ENCODE data around the gene IL2RG. TPM values are rescaled to one million over a fixed set of nuclear protein-coding genes. Genes with fewer than 3 reads are reported as not detected.
A peak's percentile ranks its signal among the peaks of the same experiment; 100 is the strongest.

IL2RG gene
- total RNA-seq, 2 experiments from 2014 or later, result 278 to 342 TPM

GRCh38 chrX:71070531-71070930 is 40.8 kb downstream of the IL2RG start:
- no peak overlapping the region for H3K4me3 Mint-ChIP-seq
- CTCF ChIA-PET, result no interaction called here
- intact Hi-C loops (cut with DNase I, micrococcal nuclease), result no loop called here

DNA sequence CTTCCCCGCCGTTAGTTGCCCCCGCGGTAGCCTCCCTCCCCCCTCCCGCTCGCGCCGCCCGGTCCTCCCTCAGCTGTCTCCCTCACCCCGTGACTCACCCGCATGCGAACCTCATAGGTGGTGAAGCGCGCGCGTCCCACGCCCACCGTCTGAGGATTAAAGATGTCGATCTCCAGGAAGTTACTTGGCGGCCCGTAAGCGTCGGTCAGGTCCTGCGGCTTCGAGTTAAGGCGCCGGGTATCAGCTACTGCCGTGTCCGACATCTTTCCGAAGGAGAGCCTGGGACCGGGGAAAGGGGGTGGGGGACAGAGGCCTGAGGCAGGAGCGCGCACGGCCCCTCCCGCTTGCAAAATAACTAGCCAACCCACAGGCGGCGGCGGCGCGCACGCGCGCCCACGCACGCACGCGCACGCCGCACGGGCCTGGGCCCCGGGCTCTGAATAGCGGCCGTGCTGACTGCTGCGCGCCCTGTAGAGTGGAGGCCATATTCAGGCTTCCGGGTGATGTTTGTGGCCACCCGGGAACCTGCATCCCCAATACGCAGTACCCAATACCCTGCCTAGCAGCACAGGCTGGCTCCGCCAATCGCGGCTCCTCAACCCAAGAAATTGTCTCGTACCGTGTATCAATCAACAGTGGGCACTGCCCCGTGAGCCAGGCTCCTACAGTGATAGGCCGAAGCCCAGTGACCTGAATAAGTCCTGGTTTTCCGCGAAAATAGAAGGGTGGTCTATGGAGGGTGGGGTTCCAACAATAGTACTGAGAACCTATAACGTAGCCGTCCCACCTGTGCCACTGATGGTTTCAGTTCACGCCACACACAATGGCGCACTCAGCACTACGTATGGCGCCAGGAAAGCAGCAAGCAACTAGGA is 43.1 kb downstream of the IL2RG start, which contains the start of gene SNX12:
TSS of gene SNX12 (minus strand) at position 291 of the 875 bp plus-strand sequence. CDS start at position 263, 28 bp downstream.
- POLR2A ChIA-PET, result interaction anchor here (1.0 to 1.1 kb wide), 2 partner anchors 50 to 114 kb away, joined by 3 to 6 read pairs; partner anchors contain the start of gene MED12
- Mint-ChIP-seq H3K4me1 (peaks cover 17% of the 10 kb centered on the region), H3K4me3 (peak within 1 kb of the TSS; percentile 91), H3K27me3 (no peaks in the 10 kb centered on the region), H3K9me3 (ENCODE audit: low read depth) (no peaks in the 10 kb centered on the region), H3K36me3 (ENCODE audit: low read depth) (peaks cover 12% of the 10 kb centered on the region), H3K27ac (peak within 1 kb of the TSS; percentile 93)
- CTCF ChIA-PET, result no interaction called here
- peak; percentile 93 for ATAC-seq
- DNase-seq, result peak; percentile 92
- intact Hi-C loops (cut with DNase I, micrococcal nuclease), result loop anchor here (1.0 to 5.0 kb wide), 10 partner anchors 27 to 297 kb away; partner anchors contain the start of genes MED12 (in 2 of the 2), NONO (in 2 of the 2), FOXO4 (in 1 of the 2) and ZMYM3 (in 1 of the 2)

More at GRCh38 chrX:71070531-71070930, 40.8 kb downstream of the IL2RG start:
- no peak for DNase-seq
- peaks cover 3% of the 10 kb centered on the region for H3K27me3 Mint-ChIP-seq
- no peaks in the 10 kb centered on the region for H3K9me3 Mint-ChIP-seq (ENCODE audit: low read depth)
- ATAC-seq, result no peak
- H3K36me3 Mint-ChIP-seq (ENCODE audit: low read depth), result peaks cover 6% of the 10 kb centered on the region
- H3K27ac Mint-ChIP-seq, result no peak overlapping the region
- POLR2A ChIA-PET, result no interaction called here
- H3K4me1 Mint-ChIP-seq, result peaks cover 10% of the 10 kb centered on the region

GRCh38 chrX:71067712-71068043 is 43.7 kb downstream of the IL2RG start:
- Mint-ChIP-seq H3K4me3 (peak overlapping the region; percentile 91), H3K4me1 (peaks cover 17% of the 10 kb centered on the region), H3K36me3 (ENCODE audit: low read depth) (peaks cover 15% of the 10 kb centered on the region), H3K9me3 (ENCODE audit: low read depth) (no peaks in the 10 kb centered on the region), H3K27ac (peak overlapping the region; percentile 93), H3K27me3 (no peaks in the 10 kb centered on the region)
- DNase-seq, result no peak
- intact Hi-C loops (cut with DNase I, micrococcal nuclease), result loop anchor here (1.0 to 5.0 kb wide), 10 partner anchors 28 to 298 kb away; partner anchors contain the start of genes MED12 (in 2 of the 2), NONO (in 2 of the 2), FOXO4 (in 1 of the 2) and ZMYM3 (in 1 of the 2)
- ATAC-seq, result no peak
- ChIA-PET CTCF (no interaction called here), POLR2A (interaction anchor here (1.0 to 1.1 kb wide), 2 partner anchors 51 to 115 kb away, joined by 3 to 6 read pairs; partner anchors contain the start of gene MED12)

DNA sequence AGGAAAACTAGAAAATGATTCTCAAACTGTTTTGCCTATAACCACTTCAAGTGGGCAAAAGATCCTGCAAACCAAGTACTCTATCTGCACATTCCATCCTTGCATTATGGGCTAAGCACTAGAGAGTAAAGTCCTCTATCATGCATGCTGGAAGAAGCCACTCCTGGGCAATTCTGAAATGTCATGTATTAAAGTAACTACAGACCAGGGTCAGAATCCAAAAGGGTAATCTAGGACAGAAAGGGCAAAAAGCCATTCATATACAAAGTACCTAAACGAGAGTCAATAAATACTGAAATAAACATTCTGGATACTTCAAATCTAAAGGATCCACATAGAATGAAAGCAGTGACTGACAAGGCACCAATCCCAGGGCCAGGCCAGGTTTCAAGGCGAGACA is 44.3 kb downstream of the IL2RG start:
- ATAC-seq (no peak), DNase-seq (no peak)
- Mint-ChIP-seq H3K36me3 (ENCODE audit: low read depth) (peaks cover 17% of the 10 kb centered on the region), H3K27me3 (no peaks in the 10 kb centered on the region), H3K4me3 (peak overlapping the region; percentile 91), H3K9me3 (ENCODE audit: low read depth) (no peaks in the 10 kb centered on the region), H3K4me1 (peaks cover 17% of the 10 kb centered on the region), H3K27ac (peak overlapping the region; percentile 93)
- intact Hi-C loops (cut with DNase I, micrococcal nuclease), result loop anchor here in 1 of 2 experiments (5.0 kb wide), 1 partner anchor 50 kb away; the partner anchor contains the start of gene MED12
- ChIA-PET CTCF (no interaction called here), POLR2A (interaction anchor here (1.1 kb wide), 1 partner anchor 51 kb away, joined by 6 read pairs; the partner anchor contains the start of gene MED12)

- Mint-ChIP-seq H3K27me3 (no peaks in the 10 kb centered on the region), H3K4me1 (peaks cover 44% of the 10 kb centered on the region), H3K9me3 (ENCODE audit: low read depth) (no peaks in the 10 kb centered on the region), H3K27ac (peak overlapping the region; percentile 42), H3K4me3 (no peak overlapping the region), H3K36me3 (ENCODE audit: low read depth) (peaks cover 27% of the 10 kb centered on the region)
- ChIA-PET POLR2A (no interaction called here), CTCF (no interaction called here)
- ATAC-seq, result no peak
- intact Hi-C loops (cut with DNase I, micrococcal nuclease), result no loop called here
- DNase-seq, result no peak
Measured at GRCh38 chrX:71060127-71060526, 51.2 kb downstream of the IL2RG start.

DNA sequence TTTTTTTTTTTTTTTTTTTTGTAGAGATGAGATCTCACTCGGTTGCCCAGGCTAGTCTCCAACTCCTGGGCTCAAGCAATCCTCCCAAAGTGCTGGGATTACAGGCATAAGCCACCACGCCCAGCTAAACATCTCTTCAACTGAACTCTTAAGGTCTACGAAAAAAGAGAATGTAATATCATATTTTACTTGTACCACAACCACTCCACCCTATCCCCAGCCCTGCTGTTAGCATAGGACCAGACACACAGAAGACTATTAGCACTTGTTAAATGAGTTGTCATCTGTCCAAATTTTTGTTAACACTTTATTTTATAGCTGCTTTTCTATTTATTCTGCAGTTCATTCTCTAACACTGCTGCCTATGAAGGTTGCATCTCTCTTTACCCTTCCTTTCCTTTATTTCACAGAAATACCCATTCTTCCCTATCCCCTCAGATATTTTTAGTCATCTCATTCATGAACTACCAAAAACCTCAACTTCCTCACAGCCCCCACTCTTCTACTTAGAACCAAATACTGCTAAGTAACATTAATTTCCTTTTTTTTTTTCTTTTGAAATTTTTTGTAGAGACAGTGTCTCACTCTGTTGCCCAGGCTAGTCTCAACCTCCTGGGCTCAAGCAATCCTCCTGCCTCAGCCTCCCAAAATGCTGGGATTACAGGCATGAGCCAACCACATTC is 53.4 kb downstream of the IL2RG start:
- Mint-ChIP-seq H3K9me3 (ENCODE audit: low read depth) (no peaks in the 10 kb centered on the region), H3K27ac (peak overlapping the region; percentile 12), H3K27me3 (no peaks in the 10 kb centered on the region), H3K4me3 (no peak overlapping the region), H3K36me3 (ENCODE audit: low read depth) (peaks cover 24% of the 10 kb centered on the region), H3K4me1 (peaks cover 36% of the 10 kb centered on the region)
- POLR2A ChIA-PET, result no interaction called here
- CTCF ChIA-PET, result interaction anchor here (0.7 kb wide), 1 partner anchor 84 kb away, joined by 3 read pairs; no protein-coding TSS in a partner anchor
- DNase-seq, result no peak
- no peak for ATAC-seq
- intact Hi-C loops (cut with DNase I, micrococcal nuclease), result no loop called here

Other genes starting within 250 kb of the IL2RG start
- not detected for gene TEX11, start 202.9 kb downstream of the IL2RG start, total RNA-seq
- under 1 TPM; 0.11 to 0.16 TPM for gene SLC7A3, start 180.5 kb downstream of the IL2RG start, total RNA-seq
- 10 to 100 TPM; 43.2 to 44.6 TPM for gene SNX12, start 43.2 kb downstream of the IL2RG start, total RNA-seq
- gene FOXO4, start 15.7 kb downstream of the IL2RG start, total RNA-seq, result 10 to 100 TPM in 1 of 2 experiments, 1 to 10 TPM in 1; 9.5 to 10.8 TPM
- 10 to 100 TPM; 15.7 to 31.2 TPM for gene CXorf65, start 4.8 kb downstream of the IL2RG start, total RNA-seq
- gene MED12, start 7.0 kb upstream of the IL2RG start, total RNA-seq, result 10 to 100 TPM; 46.2 to 56.4 TPM
- gene NLGN3, start 33.3 kb upstream of the IL2RG start, total RNA-seq, result under 1 TPM; 0.77 to 0.78 TPM
- gene GJB1, start 111.6 kb upstream of the IL2RG start, total RNA-seq, result not detected
- 10 to 100 TPM; 22.6 to 22.8 TPM for gene ZMYM3, start 142.6 kb upstream of the IL2RG start, total RNA-seq
- 1,000 to 10,000 TPM in 1 of 2 experiments, 100 to 1,000 TPM in 1; 508 to 1,161 TPM for gene NONO, start 172.1 kb upstream of the IL2RG start, total RNA-seq
- 1 to 10 TPM; 6.2 to 6.5 TPM for gene ITGB1BP2, start 190.2 kb upstream of the IL2RG start, total RNA-seq

All from activated CD4-positive, alpha-beta T cell treated with anti-CD3 and anti-CD28 coated beads for 36 hours (primary cell).